ENCODE data around the gene TWIST2. TPM values are rescaled to one million over a fixed set of nuclear protein-coding genes. Genes with fewer than 3 reads are reported as not detected.

Gene TWIST2
- total RNA-seq, 1 donor from 2014 or later = 18.6 TPM

DNA sequence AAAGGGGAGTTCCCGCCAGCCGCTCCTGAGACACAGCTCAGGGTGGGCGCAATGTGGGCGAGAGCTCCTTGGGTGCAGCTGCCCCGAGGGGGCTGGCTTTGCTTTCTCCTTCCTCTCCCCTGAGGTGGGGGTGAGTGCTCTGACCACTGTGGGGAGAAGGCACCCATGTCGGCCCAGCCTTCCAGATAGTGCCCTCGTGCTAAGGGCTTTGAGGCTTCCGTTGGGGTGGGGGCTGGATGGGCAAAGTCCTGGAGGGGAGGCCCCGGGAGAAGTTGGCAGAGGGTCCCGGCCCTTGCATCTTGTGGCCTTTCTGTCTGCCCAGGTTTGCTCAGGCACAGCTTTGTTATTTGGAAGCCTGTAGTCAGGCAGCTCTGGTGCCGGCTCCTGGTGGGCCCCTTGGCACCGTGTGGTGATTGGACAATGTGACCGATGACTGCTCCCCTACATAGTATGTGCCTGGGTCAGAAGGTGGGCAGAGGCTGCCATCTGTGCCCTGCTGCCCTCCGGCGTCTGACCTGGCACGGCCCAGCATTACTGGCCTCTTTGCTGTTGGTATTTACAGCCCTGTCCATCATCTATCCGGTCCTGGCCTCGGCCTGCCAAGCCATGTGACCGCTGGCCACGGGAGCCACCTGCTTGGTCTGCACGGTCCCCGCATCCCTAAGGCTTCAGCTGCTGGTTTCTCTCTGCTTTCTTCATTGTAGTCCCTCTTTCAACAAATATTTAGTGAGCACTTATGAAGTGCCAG lies 50.8 kb downstream of the TWIST2 start:
- no peak overlapping the region for H3K4me3 Mint-ChIP-seq
- no peak overlapping the region for H3K27ac Mint-ChIP-seq
- no peaks in the 10 kb centered on the region for H3K9me3 Mint-ChIP-seq
- no peak for DNase-seq (ENCODE audit: low spot score in 2 of 2, unreplicated experiment in 2 of 2)
- peaks cover 29% of the 10 kb centered on the region for H3K4me1 Mint-ChIP-seq
- TF ChIP-seq, protein P1, sequence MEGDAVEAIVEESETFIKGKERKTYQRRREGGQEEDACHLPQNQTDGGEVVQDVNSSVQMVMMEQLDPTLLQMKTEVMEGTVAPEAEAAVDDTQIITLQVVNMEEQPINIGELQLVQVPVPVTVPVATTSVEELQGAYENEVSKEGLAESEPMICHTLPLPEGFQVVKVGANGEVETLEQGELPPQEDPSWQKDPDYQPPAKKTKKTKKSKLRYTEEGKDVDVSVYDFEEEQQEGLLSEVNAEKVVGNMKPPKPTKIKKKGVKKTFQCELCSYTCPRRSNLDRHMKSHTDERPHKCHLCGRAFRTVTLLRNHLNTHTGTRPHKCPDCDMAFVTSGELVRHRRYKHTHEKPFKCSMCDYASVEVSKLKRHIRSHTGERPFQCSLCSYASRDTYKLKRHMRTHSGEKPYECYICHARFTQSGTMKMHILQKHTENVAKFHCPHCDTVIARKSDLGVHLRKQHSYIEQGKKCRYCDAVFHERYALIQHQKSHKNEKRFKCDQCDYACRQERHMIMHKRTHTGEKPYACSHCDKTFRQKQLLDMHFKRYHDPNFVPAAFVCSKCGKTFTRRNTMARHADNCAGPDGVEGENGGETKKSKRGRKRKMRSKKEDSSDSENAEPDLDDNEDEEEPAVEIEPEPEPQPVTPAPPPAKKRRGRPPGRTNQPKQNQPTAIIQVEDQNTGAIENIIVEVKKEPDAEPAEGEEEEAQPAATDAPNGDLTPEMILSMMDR (IDR thresholded peaks at IDR 0.05; ENCODE audit: unreplicated experiment) = no peak
- no peaks in the 10 kb centered on the region for H3K27me3 Mint-ChIP-seq (ENCODE audit: low read depth)
- H3K36me3 Mint-ChIP-seq = no peaks in the 10 kb centered on the region

DNA sequence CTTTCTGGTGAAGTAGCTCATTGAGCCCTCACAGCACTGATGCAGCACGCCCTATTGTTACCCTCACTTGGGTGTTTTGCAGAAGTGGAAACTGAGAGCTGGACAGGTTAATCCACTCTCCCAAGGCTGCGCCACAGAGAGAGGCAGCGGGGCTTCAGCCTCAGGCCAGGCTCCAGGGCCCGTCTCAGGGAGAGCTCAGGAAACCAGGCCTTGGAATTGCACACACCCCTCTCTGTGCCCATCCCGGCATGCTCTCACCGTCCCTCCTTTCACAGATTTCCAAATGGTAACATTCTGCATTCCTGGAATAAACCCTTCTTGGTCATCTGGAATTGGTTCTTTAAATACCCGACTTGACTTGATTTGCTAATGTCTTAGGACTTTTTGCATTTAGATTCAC lies 51.5 kb downstream of the TWIST2 start:
- peaks cover 27% of the 10 kb centered on the region for H3K4me1 Mint-ChIP-seq

DNA sequence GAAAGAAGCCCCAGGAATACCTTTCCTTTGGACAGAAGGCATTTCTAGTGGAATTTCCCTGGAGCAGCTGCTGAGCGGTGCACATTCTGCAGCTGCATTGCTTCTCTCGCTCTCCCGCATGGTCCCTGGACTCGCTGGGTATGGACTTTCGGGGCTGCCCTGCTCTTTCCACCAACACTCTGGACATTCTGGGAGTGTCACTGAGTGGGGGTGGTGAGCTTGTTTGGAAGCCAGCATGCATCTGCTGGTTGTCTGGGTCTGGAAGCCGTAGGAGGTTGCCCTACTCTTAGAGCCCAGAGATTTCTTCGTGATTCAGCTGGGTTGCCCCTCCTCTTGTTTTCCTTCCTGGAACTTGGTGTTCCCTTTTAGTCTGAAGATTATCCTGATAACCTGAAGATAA lies 52.6 kb downstream of the TWIST2 start:
- Mint-ChIP-seq H3K27me3 (ENCODE audit: low read depth) (no peaks in the 10 kb centered on the region), H3K9me3 (no peaks in the 10 kb centered on the region), H3K27ac (peak overlapping the region; percentile 44), H3K4me1 (peaks cover 18% of the 10 kb centered on the region), H3K4me3 (no peak overlapping the region), H3K36me3 (no peaks in the 10 kb centered on the region)
- TF ChIP-seq, protein P1 (IDR thresholded peaks at IDR 0.05; ENCODE audit: unreplicated experiment) = no peak
- no peak for DNase-seq (ENCODE audit: low spot score in 2 of 2, unreplicated experiment in 2 of 2)

More for the DNA sequence above, 51.5 kb downstream of the TWIST2 start:
- H3K27ac Mint-ChIP-seq = no peak overlapping the region
- H3K4me3 Mint-ChIP-seq = no peak overlapping the region
- no peaks in the 10 kb centered on the region for H3K27me3 Mint-ChIP-seq (ENCODE audit: low read depth)
- TF ChIP-seq, protein P1 (IDR thresholded peaks at IDR 0.05; ENCODE audit: unreplicated experiment) = no peak
- H3K9me3 Mint-ChIP-seq = no peaks in the 10 kb centered on the region
- DNase-seq (ENCODE audit: low spot score in 2 of 2, unreplicated experiment in 2 of 2) = no peak
- no peaks in the 10 kb centered on the region for H3K36me3 Mint-ChIP-seq

DNA sequence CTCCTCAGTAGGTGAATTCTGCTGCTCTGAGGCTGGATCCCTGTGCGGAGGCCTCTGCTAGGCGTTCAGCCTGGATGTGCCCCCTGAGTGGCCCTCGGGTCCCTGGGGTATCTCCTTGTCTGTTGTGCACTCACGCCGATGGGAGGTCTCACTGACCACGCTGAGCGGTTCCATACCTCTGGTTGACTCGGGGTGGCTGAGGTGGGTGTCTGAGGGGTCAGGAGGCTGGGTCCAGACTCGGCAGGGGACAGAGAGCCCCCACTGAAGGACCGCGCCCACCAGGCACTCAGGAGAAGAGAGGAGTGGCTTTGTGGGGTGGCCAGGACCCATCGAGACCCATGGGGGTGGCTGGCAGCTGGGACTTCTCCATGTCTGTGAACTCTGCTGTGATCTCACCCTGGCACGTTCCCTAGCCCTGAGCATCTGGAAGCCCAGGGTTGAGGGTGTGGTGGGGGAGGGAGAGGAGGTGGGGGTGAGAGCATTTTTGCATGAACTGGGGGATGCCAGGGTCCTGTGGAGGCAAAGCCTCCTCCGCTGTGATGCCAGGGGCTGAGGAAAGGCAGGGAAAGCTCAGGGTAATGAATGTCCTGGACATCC lies 53.7 kb downstream of the TWIST2 start:
- DNase-seq (ENCODE audit: low spot score in 2 of 2, unreplicated experiment in 2 of 2) = no peak
- TF ChIP-seq, protein P1 (IDR thresholded peaks at IDR 0.05; ENCODE audit: unreplicated experiment) = no peak

DNA sequence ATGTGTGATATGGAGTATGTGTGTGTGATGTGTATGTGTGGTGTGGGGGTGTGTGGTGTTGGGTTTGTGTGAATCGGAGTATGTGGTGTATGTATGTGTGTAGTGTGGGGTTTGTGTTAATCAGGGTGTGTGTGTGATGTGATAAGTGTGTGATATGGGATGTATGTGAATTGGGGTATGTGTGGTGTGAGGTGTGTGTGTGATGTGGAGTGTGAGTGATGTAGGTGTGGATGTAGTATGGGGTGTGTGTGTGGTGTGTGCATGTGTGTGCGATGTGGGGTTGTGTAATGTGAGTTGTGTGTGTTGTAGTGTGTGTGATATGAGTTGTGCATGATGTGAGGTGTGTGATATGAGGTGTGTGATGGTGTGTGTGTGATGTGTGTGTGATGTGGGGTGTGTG lies 54.4 kb downstream of the TWIST2 start:
- peaks cover 21% of the 10 kb centered on the region for H3K4me1 Mint-ChIP-seq
- H3K36me3 Mint-ChIP-seq = no peaks in the 10 kb centered on the region
- H3K9me3 Mint-ChIP-seq = no peaks in the 10 kb centered on the region
- DNase-seq (ENCODE audit: low spot score in 2 of 2, unreplicated experiment in 2 of 2) = no peak
- no peak overlapping the region for H3K27ac Mint-ChIP-seq
- H3K4me3 Mint-ChIP-seq = no peak overlapping the region
- TF ChIP-seq, protein P1 (IDR thresholded peaks at IDR 0.05; ENCODE audit: unreplicated experiment) = no peak
- H3K27me3 Mint-ChIP-seq (ENCODE audit: low read depth) = no peaks in the 10 kb centered on the region

More for the DNA sequence above, 53.7 kb downstream of the TWIST2 start:
- Mint-ChIP-seq H3K27ac (no peak overlapping the region), H3K9me3 (no peaks in the 10 kb centered on the region), H3K36me3 (no peaks in the 10 kb centered on the region), H3K4me1 (peaks cover 21% of the 10 kb centered on the region), H3K27me3 (ENCODE audit: low read depth) (no peaks in the 10 kb centered on the region), H3K4me3 (no peak overlapping the region)
